ENCODE data around the gene PDE1C. TPM values are rescaled to one million over a fixed set of nuclear protein-coding genes. Genes with fewer than 3 reads are reported as not detected.

Gene PDE1C
- total and polyA plus RNA-seq, 11 donors, result 35.3 to 307 (median 141) TPM

DNA sequence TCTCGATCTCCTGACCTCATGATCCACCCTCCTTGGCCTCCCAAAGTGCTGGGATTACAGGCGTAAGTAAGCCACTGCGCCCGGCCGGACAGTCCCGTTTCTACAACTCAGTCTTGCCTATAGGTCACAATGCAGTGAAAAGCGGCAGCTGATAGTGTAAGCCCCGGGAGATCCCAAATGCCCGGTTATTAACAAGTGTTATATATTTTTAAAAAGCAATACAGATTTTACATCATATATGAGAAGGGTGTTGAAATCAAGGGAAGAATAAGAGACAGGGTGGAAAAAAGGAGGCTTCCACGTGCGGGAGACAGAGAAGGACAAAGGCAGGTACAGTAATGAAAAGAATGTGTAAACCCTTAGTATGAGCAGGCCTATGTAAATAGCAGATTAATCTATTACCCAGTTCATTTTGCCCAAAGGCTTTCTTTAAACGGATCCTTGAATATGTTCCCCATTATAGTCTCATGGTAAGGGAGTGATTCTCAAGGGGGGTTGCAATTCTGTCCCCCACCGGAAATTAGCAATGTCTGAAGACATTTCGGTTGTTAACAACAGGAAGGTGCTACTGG, 170.8 kb downstream of the PDE1C start:
- intact Hi-C loops (cut with DNase I), result no loop called here
- Histone ChIP-seq H3K4me1 (peaks cover 0 to 56% (median 8%) of the 10 kb centered on the region in 12 donors), H3K9me3 (no peaks in the 10 kb centered on the region), H3K36me3 (no peaks in the 10 kb centered on the region), H3K27me3 (no peaks in the 10 kb centered on the region), H3K27ac (no peak overlapping the region), H3K4me3 (no peak overlapping the region)
- TF ChIP-seq POLR2A (IDR thresholded peaks at IDR 0.05), result no peak
- 83 to 88% (median 87%) methylated on average over 14 of the region's 14 CpGs for WGBS, 4 donors
- no peak for DNase-seq
- peak in 1 of 4 donors; percentile 20 for ATAC-seq

DNA sequence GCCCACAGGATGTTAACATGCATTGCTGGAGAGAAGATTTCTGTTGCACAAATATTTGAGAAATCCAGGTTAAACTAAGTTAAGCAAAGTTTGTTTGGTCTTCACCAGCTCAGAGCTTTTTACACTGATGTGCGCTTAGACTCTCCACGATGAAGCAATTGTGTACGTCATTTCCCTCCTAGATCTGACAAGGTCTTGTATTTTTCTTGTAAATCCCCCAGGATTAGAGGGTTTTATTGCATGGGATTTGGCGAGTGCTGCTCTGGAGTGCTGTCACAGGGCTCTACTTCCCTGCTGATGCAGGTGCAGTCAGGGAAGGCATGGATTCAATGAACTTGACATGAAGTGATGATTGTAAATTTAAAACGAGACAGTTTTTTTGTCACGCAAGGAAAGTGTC, 173.3 kb downstream of the PDE1C start:
- H3K4me1 ChIP-seq, result peaks cover 0 to 68% (median 12%) of the 10 kb centered on the region in 12 donors
- DNase-seq, result no peak
- peak overlapping the region in 2 of 12 donors; percentile 12 to 45 for H3K27ac ChIP-seq
- H3K4me3 ChIP-seq, result no peak overlapping the region
- no peaks in the 10 kb centered on the region for H3K9me3 ChIP-seq
- H3K36me3 ChIP-seq, result no peaks in the 10 kb centered on the region
- 55 to 68% (median 58%) methylated on average over 6 of the region's 6 CpGs for WGBS, 4 donors
- ATAC-seq, result no peak
- no peaks in the 10 kb centered on the region for H3K27me3 ChIP-seq
- no peak for TF ChIP-seq POLR2A (IDR thresholded peaks at IDR 0.05)
- no peak for TF ChIP-seq CTCF (IDR thresholded peaks at IDR 0.05)
- intact Hi-C loops (cut with DNase I), result no loop called here

- peaks cover 0 to 83% (median 29%) of the 10 kb centered on the region in 12 donors for H3K4me1 ChIP-seq
- TF ChIP-seq CTCF (IDR thresholded peaks at IDR 0.05) (no peak), POLR2A (IDR thresholded peaks at IDR 0.05) (no peak)
- no peaks in the 10 kb centered on the region for H3K9me3 ChIP-seq
- no peak overlapping the region for H3K4me3 ChIP-seq
- H3K27me3 ChIP-seq, result no peaks in the 10 kb centered on the region
- intact Hi-C loops (cut with DNase I), result no loop called here
- DNase-seq, result no peak
- no peak for ATAC-seq
- H3K27ac ChIP-seq, result peak overlapping the region in 4 of 12 donors; percentile 7 to 42 (median 24)
- no peaks in the 10 kb centered on the region for H3K36me3 ChIP-seq
Measured at GRCh38 chr7:31894308-31894707, 175.9 kb downstream of the PDE1C start.

DNA sequence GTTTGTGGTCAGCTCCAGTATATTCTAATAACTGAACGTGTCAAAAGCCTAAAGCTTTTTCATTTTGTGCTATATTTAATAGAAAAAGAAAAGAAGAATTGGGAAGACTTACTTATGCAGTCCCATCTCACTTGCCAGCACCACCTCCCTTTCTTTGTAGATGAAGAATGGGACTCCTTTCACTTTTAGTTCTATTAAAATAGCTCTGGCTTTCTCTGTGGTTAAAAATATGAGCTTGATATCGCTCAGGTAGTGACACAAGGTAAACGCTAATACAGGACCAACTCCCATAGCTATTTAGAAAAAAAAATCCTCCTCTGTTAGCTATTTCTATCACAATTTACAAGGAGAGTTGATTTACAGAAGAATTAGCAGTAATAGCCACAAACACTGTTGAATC, 176.8 kb downstream of the PDE1C start:
- H3K4me1 ChIP-seq, result peaks cover 0 to 77% (median 29%) of the 10 kb centered on the region in 12 donors
- intact Hi-C loops (cut with DNase I), result no loop called here
- H3K36me3 ChIP-seq, result no peaks in the 10 kb centered on the region
- WGBS, 4 donors, result 54 to 61% (median 57%) methylated on average over 3 of the region's 3 CpGs
- DNase-seq (no peak), ATAC-seq (peak in 1 of 4 donors; percentile 17)
- TF ChIP-seq POLR2A (IDR thresholded peaks at IDR 0.05) (no peak), CTCF (IDR thresholded peaks at IDR 0.05) (no peak)
- no peak overlapping the region for H3K4me3 ChIP-seq
- H3K27me3 ChIP-seq, result no peaks in the 10 kb centered on the region
- no peaks in the 10 kb centered on the region for H3K9me3 ChIP-seq
- peak overlapping the region in 6 of 12 donors; percentile 0 to 42 (median 28) for H3K27ac ChIP-seq
